Smooth muscle cell (in vitro differentiated cells): ENCODE measurements around the gene TARS3. TPM values are rescaled to one million over a fixed set of nuclear protein-coding genes. Genes with fewer than 3 reads are reported as not detected.

Experiments
- DNase-seq: peaks from one replicate; lab custom pipeline; 2025; ENCODE audit not compliant: unreplicated experiment; lab: John Stamatoyannopoulos, UW
- H2AFZ ChIP-seq: fragments of 200-600 bp; sonication (generic); 2 replicates; pipeline ENCODE4 v1.6.0; 2016; ENCODE audit warnings: antibody characterized with exemption, low read depth, mild to moderate bottlenecking
- H3F3A ChIP-seq: fragments of 200-600 bp; sonication (generic); 2 replicates; pipeline ENCODE4 v1.6.0; 2017; ENCODE audit warnings: antibody characterized with exemption, low read depth
- H3K27ac ChIP-seq: fragments of 200-600 bp; sonication (generic); 2 replicates; pipeline ENCODE4 v1.5.1; 2016; ENCODE audit warnings: low read depth, mild to moderate bottlenecking
- H3K27me3 ChIP-seq: fragments of 200-600 bp; sonication (generic); 2 replicates; pipeline ENCODE4 v1.6.1; 2016; ENCODE audit warnings: low read depth, mild to moderate bottlenecking
- H3K36me3 ChIP-seq: fragments of 200-600 bp; sonication (generic); 2 replicates; pipeline ENCODE4 v1.5.1; 2016; ENCODE audit warnings: low read depth
- H3K4me1 ChIP-seq: fragments of 200-600 bp; sonication (generic); 2 replicates; pipeline ENCODE4 v1.5.1; 2016; ENCODE audit warnings: low read depth
- H3K4me2 ChIP-seq: fragments of 200-600 bp; sonication (generic); 2 replicates; pipeline ENCODE4 v1.6.0; 2016; ENCODE audit warnings: mild to moderate bottlenecking
- H3K4me3 ChIP-seq: fragments of 200-600 bp; sonication (generic); 2 replicates; pipeline ENCODE4 v1.5.1; 2016; ENCODE audit warnings: mild to moderate bottlenecking
- H3K79me2 ChIP-seq: fragments of 200-600 bp; sonication (generic); 2 replicates; pipeline ENCODE4 v1.6.0; 2016; ENCODE audit warnings: low read depth, mild to moderate bottlenecking
- H3K9ac ChIP-seq: fragments of 200-600 bp; sonication (generic); 2 replicates; pipeline ENCODE4 v1.6.0; 2016; ENCODE audit warnings: low read depth
- H3K9me3 ChIP-seq: fragments of 200-600 bp; sonication (generic); replicated peaks from 2 replicates; pipeline ENCODE4 v1.5.1; 2016; ENCODE audit warnings: low read depth
- H4K20me1 ChIP-seq: fragments of 200-600 bp; sonication (generic); 2 replicates; pipeline ENCODE4 v1.6.0; 2016; ENCODE audit warnings: low read depth
- WGBS: methylation state at CpG from one replicate; pipeline ENCODE4 v1.1.7; 2016; ENCODE audit warnings: low lambda C conversion rate; 5-methylcytosine and 5-hydroxymethylcytosine counted together
- polyA plus RNA-seq: library from polyadenylated mRNA; unstranded; fragments of >200 nt; fragmentation: Nextera tagmentation; extraction: Ambion mirVana; gene quantifications from 2 replicates; pipeline ENCODE4 v1.2.1, GENCODE V29; 2016
- total RNA-seq: library from RNA; depleted of rRNA; stranded (reverse); fragments of >200 nt; gene quantifications from 2 replicates; pipeline ENCODE4 v1.2.3, GENCODE V29; 2014
- TF ChIP-seq, protein P1 (sequence below): fragments of 200-600 bp; sonication (generic); IDR thresholded peaks from 2 replicates; pipeline ENCODE4 v1.5.1; 2017; ENCODE audit warnings: borderline replicate concordance, mild to moderate bottlenecking, antibody characterized with exemption; ENCODE audit not compliant: insufficient read depth, poor library complexity, severe bottlenecking

Gene TARS3
- total and polyA plus RNA-seq, 2 experiments from 2014 or later: 20.0 to 23.0 TPM

DNA sequence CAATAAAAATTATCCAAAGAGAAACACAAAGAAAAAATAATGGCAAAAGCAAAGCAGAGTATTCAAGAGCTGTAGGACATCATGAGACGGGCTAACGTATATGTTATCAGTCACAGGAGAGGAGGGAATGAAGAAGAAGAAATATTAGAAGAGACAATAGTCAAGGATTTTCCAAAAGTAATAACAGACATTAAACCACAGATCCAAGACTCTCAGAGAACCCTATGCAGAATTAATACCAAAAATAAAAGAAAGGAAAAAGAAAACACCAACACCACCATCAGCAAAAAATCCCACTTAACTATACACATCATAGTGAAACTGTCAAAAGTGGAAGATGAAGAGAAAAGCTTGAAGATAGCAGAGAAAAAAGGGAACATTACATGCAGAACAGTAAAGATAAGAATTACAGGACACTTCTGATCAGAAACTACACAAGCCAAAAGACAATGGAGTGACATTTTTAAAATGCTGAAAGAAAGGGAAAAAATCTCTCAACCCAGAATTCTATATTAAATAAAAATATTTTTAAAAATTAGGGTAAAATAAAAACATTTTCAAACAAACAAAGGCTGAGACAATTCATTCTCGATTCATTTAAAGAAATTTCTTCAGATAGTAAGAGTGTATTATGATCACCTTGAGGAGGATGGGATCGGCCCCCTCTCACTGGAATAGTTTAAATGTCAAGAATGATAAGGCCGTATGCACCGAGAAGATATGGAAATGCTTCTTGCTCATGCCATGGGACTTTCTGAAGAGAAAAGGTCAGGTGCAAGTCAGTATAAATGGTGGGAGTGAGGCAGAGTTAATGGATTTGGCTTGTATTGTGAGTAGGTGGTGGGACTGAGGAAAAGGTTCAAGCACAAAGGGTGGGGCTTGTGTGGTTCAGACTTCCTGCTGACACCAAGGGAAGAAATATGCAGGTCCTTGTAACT is 100.6 kb downstream of the TARS3 start:
- no peaks in the 10 kb centered on the region for H3K9me3 ChIP-seq
- 96% methylated on average over 6 of the region's 6 CpGs for WGBS

DNA sequence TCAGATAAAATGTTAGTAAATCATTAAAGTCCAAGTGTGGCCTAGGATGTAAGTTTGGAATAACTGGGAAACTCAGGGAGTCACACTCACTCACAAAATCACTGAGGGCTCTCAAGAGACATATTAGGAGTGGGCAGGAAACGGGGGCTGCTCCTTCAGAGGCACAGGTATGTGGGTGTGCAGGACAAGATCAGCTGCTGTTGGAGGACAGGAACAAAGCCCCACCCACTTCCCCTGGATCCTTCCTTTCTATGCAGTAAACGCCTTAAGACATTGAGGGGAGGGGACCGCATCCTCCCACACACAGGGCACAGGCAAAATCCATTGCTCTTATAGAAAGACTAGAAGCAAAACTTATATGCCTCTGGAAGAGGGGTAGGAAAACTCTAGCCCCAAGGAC is 102.3 kb downstream of the TARS3 start:
- no peaks in the 10 kb centered on the region for H3K36me3 ChIP-seq
- H4K20me1 ChIP-seq: no peaks in the 10 kb centered on the region
- H3F3A ChIP-seq: no peaks in the 10 kb centered on the region
- no peak overlapping the region for H3K4me3 ChIP-seq
- WGBS: 90% methylated on average over 3 of the region's 3 CpGs
- H3K27ac ChIP-seq: no peak overlapping the region
- no peaks in the 10 kb centered on the region for H3K27me3 ChIP-seq
- no peaks in the 10 kb centered on the region for H3K9me3 ChIP-seq
- H3K79me2 ChIP-seq: no peaks in the 10 kb centered on the region
- no peak for DNase-seq
- TF ChIP-seq, protein P1, sequence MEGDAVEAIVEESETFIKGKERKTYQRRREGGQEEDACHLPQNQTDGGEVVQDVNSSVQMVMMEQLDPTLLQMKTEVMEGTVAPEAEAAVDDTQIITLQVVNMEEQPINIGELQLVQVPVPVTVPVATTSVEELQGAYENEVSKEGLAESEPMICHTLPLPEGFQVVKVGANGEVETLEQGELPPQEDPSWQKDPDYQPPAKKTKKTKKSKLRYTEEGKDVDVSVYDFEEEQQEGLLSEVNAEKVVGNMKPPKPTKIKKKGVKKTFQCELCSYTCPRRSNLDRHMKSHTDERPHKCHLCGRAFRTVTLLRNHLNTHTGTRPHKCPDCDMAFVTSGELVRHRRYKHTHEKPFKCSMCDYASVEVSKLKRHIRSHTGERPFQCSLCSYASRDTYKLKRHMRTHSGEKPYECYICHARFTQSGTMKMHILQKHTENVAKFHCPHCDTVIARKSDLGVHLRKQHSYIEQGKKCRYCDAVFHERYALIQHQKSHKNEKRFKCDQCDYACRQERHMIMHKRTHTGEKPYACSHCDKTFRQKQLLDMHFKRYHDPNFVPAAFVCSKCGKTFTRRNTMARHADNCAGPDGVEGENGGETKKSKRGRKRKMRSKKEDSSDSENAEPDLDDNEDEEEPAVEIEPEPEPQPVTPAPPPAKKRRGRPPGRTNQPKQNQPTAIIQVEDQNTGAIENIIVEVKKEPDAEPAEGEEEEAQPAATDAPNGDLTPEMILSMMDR: no peak
- H3K4me2 ChIP-seq: no peak overlapping the region
- H2AFZ ChIP-seq: no peak overlapping the region
- peaks cover 5% of the 10 kb centered on the region for H3K4me1 ChIP-seq
- H3K9ac ChIP-seq: no peak overlapping the region

More for the DNA sequence above, 100.6 kb downstream of the TARS3 start:
- H3K4me1 ChIP-seq: peaks cover 2% of the 10 kb centered on the region
- TF ChIP-seq, protein P1: no peak
- no peaks in the 10 kb centered on the region for H4K20me1 ChIP-seq
- H3K36me3 ChIP-seq: no peaks in the 10 kb centered on the region
- H3F3A ChIP-seq: no peaks in the 10 kb centered on the region
- H3K4me3 ChIP-seq: no peak overlapping the region
- no peaks in the 10 kb centered on the region for H3K79me2 ChIP-seq
- no peak overlapping the region for H3K4me2 ChIP-seq
- no peak overlapping the region for H2AFZ ChIP-seq
- DNase-seq: no peak
- no peak overlapping the region for H3K9ac ChIP-seq
- no peaks in the 10 kb centered on the region for H3K27me3 ChIP-seq
- H3K27ac ChIP-seq: no peak overlapping the region

DNA sequence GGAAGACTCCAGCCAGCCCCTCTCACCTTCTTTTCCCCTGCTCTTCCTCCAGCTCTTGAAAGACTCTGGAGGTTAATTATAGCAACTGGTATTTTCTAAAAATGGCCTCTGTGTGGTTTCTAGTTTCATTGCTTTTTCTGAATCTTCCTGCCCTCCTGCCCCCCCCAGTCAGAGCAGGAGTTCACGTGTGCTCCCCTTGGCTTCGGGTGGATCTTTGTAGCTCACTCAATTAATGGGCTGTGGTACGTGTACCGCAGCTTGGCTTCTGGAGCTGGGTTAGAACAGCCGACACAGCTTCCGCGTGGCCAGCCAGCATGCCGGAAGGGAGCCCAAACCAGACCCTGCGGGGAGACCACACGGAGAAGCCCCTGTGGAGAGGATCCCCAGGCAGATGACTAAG is 103.6 kb downstream of the TARS3 start:
- no peak overlapping the region for H3K4me2 ChIP-seq
- no peak for DNase-seq

More for the DNA sequence above, 103.6 kb downstream of the TARS3 start:
- Histone ChIP-seq H2AFZ (no peak overlapping the region), H3K4me1 (peaks cover 16% of the 10 kb centered on the region), H3K4me3 (no peak overlapping the region), H4K20me1 (no peaks in the 10 kb centered on the region), H3K27ac (no peak overlapping the region), H3K9me3 (no peaks in the 10 kb centered on the region), H3K36me3 (no peaks in the 10 kb centered on the region), H3F3A (no peaks in the 10 kb centered on the region), H3K9ac (no peak overlapping the region), H3K27me3 (no peaks in the 10 kb centered on the region), H3K79me2 (no peaks in the 10 kb centered on the region)
- WGBS: 72% methylated on average over 10 of the region's 10 CpGs
- TF ChIP-seq, protein P1: no peak
